WTC11 (cell line): ENCODE measurements around the gene PARP4.
"Not testable (repeated sequence)": the region's sequence is repeated elsewhere in the genome, so short reads cannot be mapped to it uniquely, and the experiment has no call there.

Source experiments
- CTCF ChIP-seq: fragments of 200-600 bp; IDR thresholded peaks from 2 replicates; pipeline ENCODE4 v1.8.0; 2022; ENCODE audit warnings: antibody characterized with exemption
- E2F4 ChIP-seq: sonication (generic); formaldehyde crosslinking; IDR thresholded peaks from 2 replicates; pipeline ENCODE4 v1.8.1; 2022; ENCODE audit warnings: low read depth, mild to moderate bottlenecking, moderate library complexity, missing genetic modification reagents, borderline replicate concordance
- ESRRA ChIP-seq: sonication (generic); formaldehyde crosslinking; IDR thresholded peaks from 2 replicates; pipeline ENCODE4 v1.8.1; 2022; ENCODE audit warnings: mild to moderate bottlenecking, missing genetic modification reagents, borderline replicate concordance
- KAT7 ChIP-seq: sonication (generic); formaldehyde crosslinking; IDR thresholded peaks from 2 replicates; pipeline ENCODE4 v1.8.1; 2023; ENCODE audit warnings: missing genetic modification reagents, mild to moderate bottlenecking, borderline replicate concordance
- NR3C1 ChIP-seq: sonication (generic); formaldehyde crosslinking; conservative IDR thresholded peaks from 2 replicates; pipeline ENCODE4 v1.8.1; 2023; ENCODE audit warnings: low read depth, mild to moderate bottlenecking, missing genetic modification reagents
- PREB ChIP-seq: sonication (generic); formaldehyde crosslinking; IDR thresholded peaks from 2 replicates; pipeline ENCODE4 v1.8.1; 2022; ENCODE audit warnings: mild to moderate bottlenecking, missing genetic modification reagents, moderate library complexity, borderline replicate concordance
- TCF7 ChIP-seq: sonication (generic); formaldehyde crosslinking; IDR thresholded peaks from 2 replicates; pipeline ENCODE4 v1.8.0; 2022; ENCODE audit warnings: mild to moderate bottlenecking, low read depth, missing genetic modification reagents, moderate library complexity
- USF2 ChIP-seq: sonication (generic); formaldehyde crosslinking; IDR thresholded peaks from 2 replicates; pipeline ENCODE4 v1.8.1; 2023; ENCODE audit warnings: mild to moderate bottlenecking, missing genetic modification reagents, moderate library complexity

GRCh38 chr13:24384091-24384490 lies 128.5 kb downstream of the PARP4 start:
- not testable (repeated sequence) for TF ChIP-seq KAT7 (CRISPR knock-in tag); PREB; USF2; CTCF; ESRRA (CRISPR knock-in tag); TCF7; NR3C1 (CRISPR knock-in tag); E2F4
